ENCODE measurements around the gene STAP2. TPM values are rescaled to one million over a fixed set of nuclear protein-coding genes. Genes with fewer than 3 reads are reported as not detected.

STAP2 gene
- total RNA-seq, 1 experiment from 2014 or later = 2.6 TPM

DNA sequence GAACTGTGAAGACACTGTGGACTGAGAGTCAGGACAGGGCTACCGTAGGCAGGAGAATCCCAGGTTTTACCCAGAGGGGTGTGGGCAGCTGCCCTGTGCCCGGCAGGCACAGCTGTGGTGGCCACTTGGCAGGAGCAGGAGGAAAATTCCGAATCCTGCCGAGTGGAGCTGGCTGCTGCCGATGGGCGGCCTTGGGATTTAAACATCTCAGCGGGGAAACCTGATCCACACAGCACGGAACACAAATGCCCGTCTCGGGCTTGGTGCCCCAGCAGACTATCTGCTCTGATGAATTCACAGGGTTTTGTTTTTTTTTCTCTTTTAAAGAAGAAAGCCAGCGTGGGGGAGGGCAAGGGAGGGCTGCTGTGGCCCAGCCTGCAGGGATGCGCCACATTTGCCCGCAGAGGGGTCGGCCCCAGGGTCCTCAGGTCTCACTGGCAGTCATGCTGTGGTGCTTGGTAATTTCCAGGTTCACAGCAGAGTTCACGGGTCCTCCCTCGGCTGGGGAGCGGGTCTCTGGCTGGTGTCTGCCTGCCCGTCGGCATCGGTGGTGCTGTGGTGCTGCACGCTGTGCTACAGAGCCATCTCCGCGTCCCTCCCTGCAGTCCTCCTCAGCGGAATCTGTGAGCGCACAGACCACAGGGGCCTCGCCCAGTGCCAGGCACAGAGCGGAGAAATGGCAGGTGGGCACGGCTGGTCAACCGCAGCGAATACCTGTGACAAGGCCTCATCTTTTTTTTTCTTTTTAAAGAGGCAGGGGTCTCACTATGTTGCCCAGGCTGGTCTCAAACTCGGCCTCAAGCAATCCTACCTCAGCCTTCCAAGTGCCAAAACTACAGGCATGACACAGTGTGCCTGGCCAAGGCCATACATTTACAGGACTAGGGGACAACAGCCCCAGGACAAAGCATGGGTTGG lies 32.9 kb upstream of the STAP2 start:
- no peak for DNase-seq (ENCODE audit: extremely low read depth, low read depth)

DNA sequence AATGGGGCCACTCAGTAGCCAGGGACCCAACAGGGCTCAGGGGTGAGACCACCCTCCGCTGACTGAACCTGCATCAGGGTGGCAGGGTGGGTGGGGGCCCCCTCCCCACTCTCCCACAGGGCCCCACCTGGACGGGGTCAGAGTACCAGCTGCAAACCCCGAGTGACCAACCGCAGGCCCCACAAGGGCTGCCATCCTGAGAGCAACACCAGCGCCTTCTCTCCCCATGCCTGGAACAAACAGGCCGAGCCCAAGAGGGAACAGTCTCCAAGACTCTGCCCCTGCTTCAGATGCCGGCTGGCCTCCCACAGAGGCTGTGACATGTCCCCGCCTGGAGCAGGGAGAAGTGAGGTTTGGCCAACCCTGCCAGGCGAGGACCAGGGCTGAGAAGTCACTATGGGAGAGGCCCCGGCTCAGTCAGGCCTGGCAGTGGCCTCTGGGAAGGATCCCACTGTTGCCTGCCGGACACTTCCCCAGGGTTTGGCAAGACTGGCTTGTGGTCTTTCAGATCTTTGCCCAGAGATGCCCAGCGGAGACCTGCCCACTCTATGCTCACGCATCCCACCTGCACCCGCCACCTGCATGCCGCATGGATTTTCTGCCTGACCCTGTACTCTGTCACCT lies 31.9 kb upstream of the STAP2 start:
- no peak for DNase-seq (ENCODE audit: extremely low read depth, low read depth)

DNA sequence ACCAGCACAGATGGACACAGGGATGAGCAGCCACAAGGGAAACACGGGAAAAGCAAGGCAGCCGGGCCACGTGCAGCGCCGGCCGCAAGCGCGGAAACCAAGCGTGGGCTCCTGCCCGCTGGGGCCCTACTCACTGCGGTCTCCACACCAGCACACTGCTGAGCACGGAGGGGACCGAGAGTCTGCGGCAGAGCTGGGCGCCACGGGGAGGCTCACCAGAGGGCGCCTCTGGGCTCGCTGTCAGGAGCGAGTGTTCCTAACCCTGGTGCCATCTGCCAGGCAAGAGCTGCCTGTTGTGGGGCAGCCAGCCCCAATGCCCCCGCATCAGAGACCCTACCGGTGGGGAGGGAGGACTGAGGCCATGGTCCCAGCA lies 31.2 kb upstream of the STAP2 start:
- DNase-seq (ENCODE audit: extremely low read depth, low read depth) = peak; percentile 24

DNA sequence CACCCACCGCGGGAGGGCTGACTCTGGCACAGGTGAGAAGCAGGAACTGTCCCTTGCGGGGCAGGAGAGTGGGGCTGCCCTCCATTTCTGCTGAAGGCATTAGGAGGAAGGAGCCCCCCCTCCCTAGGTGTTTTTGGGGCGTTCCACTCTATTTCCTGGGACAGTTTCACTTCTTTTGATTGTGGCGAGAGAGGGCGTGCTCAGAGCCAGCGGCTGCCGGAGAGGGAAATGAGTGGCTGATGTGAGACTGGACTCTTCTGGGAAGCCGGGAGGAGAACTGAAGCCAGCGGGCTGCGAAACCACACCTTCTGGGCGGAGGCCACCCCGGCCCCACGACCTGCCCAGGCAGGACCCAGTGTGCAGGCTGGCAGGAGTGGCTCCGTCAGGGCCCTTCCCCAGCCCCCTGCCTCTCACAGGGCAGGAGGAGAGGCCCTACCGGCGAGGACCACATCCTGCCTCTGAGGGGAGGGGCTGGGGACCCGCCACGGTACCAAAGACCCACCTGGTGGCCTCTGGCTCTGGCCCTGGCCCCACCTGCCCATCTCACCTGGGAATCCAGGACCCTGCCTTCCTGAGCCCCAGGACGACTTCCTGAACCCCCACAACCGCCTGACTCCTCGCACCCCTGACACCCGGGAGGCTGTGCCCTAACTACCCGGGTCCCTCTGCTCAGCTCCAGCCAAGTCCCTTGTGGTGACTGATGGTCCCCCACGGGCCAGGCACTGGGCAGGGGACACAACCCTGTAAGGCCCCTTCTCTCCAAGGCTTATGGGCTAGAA lies 30.7 kb upstream of the STAP2 start:
- no peak for DNase-seq (ENCODE audit: extremely low read depth, low read depth)

DNA sequence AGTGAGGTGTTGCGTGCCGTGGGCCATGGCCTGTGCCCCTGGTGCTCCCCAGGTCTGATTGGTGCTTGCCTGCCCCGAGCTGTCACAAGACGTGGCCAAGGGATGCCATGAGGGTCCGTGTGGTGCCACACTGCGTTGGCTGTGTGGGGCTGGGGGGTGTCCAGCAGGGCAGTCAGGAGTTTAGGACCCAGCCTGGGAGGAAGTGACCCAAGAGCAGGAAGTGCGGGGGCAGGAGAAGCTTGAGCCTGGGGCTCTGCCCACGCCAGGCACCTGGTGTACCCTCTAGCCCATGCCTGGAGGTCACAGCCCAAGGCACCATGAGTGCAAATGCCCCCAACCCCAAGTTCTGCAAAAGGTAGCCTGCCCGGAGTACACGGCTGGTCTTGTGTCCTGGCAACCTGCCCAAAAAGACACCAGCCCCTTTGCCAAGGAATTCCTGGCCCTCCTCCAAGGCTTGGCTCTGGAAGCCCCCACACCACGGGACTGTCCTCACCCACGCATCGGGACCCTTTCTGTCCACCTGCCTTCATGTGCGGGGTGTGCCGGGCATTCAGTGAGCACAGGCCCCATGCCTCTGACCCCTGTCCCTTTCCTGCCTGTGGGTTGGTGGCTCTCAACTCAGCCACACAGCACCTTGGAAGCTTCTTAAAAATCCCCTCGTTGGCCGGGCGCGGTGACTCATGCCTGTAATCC lies 29.6 kb upstream of the STAP2 start:
- DNase-seq (ENCODE audit: extremely low read depth, low read depth) = no peak

DNA sequence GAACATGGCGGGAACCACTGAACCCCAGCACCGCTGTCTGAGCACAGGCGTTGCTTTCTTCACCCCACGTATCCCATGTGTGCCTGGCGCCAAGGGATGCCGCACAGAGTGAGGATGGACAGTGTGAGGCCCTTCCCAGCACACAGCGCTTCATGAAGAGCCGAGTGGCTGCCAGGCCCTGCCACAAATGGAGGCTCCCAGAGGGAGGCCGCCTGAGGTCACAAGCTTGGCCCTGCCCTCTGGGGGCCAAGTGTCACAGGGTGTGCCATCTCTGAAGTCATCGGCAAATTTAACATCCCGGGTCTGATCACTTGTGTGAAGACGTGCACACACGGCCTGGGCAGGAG lies 29.1 kb upstream of the STAP2 start:
- no peak for DNase-seq (ENCODE audit: extremely low read depth, low read depth)

DNA sequence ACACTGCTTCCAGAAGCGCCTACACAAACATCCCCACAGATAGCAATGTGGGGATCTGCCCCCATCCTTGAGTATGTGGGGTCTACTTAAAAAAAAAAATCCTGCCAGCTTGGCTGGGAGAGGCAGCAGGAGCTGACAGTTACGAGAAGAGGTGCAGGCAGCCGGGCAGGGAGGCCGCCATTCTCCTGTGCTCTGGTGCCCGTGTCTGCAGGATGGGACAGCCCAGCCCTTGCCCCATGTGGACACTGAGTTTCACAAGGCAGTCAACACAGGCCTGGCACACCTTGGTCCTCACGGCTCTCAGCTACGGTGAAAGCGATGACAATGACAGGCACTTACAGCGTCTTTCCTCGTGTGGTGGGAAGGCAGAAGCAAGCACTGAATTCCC lies 28.7 kb upstream of the STAP2 start:
- DNase-seq (ENCODE audit: extremely low read depth, low read depth) = no peak

DNA sequence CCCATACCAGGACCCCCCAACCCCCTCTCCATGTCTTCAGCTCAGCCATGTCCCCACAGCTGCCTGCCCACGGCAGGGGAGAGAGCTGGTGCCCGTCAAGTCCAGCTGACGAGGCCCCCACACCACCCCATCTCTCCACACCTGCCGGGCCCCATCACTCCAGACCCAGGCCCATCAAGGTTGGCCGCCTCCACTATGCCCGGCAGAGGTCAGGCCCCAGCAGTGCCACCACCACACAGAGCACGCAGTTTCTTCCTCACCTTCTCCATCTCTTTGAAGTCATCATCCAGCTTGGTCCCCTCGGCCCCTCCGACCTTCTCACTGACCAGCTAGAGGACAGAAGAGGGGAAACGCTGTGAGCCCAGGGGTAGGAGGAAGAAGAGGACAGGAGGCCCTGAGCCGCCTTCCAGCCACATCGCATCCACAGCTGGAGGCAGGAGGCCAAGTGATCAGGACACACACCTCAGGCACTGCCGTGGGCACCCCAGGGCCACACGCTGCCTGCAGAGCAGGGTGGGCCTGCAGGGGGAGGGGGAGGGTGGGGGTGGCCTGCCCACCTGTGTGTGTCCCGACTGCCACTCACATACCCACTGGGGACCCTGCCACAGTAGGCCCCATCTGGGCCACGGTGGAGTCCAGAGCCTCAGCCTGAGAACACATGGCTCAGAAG lies 28.2 kb upstream of the STAP2 start:
- DNase-seq (ENCODE audit: extremely low read depth, low read depth) = no peak

DNA sequence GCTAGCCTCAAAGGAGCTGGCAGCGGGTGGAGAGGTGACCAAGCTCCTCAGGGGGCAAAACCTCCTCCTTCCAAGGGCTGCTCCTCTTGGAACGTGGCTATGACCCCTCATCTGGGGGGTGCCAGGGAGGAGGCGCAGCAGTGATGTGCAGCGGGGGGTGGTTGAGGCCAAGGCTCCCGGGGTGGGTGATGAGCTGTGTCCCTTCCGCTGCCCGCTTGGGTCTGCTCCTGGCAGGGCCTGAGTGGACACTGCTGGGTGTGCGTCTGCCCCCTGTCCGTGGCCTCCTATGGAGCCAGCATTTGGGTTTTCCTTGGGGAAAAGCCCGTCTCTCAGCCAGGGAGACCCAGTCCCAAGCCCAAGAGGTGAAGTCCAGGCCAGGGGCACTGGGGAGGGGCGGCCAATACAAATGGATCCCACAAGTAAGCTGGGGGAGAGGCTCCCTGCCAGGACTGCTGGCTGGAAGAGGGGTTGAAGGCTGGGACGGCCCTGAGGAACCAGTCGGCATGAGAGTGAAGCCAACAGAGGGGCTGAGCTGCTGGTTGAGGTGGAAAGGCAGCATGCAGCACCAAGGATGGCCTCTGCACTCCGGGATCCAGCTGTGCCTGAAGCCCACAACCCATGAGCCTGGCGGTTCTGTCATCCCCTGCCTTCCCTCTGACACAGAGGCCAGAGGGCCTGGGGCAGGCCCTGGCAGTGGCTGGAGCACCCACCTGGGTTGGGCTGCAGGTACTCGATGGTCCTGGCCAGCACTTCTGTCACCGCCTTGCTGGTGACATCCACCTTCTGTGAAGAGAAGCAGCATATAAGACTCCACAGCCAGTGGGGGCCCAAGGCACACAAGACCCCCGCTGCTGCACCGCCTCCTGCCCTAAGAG lies 27.4 kb upstream of the STAP2 start:
- DNase-seq (ENCODE audit: extremely low read depth, low read depth) = no peak

DNA sequence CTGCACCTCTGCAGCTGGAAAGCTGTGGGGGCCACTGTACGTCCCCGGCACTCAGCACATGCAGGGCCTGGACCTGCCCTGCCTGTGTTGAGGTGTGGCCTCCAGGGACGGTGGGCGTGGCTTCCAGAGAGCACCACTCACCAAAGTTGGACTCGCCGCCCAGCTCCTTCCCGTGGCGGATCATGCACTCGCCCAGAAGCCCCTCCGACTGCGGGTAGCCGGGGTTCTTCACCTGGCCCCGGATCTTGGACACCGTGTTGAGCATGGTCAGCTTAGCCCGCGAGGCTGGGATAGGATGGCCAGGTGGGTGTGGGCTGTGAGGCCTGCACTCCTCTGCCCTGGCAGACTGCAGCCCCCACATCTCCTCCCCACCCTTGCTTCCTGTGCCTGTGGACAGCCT lies 26.7 kb upstream of the STAP2 start:
- no peak for DNase-seq (ENCODE audit: extremely low read depth, low read depth)

DNA sequence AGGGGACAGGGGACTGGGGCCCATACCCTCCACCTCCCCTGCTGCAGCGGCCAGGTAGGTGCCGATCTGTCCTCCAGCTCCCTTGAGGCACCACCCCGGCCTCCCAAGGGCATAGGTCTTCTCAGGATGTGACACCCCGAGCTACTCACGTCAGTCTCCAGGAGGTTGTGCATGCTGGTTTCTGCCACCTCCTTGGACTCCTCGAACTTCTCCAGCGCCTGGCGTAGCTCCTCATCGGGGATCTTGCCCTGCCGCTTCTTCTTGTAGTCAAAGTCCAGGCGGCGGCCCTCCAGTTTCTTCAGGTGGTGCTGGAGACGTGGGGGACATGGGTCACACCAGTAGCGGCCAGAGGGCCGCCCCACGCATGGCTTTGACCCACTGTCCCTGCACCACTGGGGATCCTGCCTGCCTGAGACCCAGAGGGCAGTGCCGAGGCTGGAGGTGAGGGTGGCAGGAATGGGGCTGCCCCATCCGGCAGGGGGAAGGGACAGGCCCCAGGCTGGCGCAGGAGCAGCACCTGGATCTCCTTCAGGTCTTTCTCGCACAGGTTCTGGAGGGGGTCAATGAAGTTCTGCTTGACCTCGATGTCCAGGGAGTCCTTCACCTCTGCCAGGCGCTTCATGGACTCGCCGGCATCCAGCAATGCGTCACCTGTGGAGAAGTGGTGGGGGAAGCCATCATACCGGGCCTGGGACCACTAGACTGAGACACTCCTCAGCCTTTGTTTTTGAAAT lies 25.1 kb upstream of the STAP2 start:
- DNase-seq (ENCODE audit: extremely low read depth, low read depth) = no peak

DNA sequence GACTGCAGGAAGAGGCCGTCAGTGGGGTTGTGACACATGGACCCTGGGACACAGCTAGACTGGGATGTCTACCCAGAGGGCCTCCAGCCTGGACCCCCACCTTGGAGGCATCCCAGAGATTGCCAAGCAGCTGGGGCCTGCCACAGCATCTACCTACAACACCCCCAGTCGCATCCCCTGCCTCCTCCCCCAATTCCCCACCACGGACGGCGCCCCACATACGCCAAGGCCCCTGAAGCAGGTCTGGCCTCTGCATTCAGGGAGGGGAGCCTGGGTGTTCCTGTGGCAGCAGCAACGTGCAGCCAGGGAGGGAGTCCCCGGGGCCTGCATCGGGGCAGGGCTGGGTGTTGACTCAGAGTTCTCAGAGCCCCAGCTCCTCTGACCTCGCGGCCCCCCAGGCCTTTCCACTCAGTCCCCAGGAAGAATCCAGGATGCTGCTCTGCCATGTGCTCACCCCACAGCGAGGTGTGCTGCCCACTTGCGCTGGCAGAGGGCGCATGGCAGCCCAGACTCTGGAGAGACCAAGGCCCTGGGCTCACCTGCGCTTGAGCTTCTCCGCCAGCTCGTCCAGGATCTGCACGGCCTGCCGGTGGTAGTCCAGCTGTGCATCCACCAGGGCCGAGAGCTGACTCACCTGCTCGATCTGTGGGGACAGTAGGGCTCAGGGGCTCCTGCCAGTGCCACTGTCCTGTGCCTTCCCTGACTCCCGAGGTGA lies 24.4 kb upstream of the STAP2 start:
- DNase-seq (ENCODE audit: extremely low read depth, low read depth) = no peak

DNA sequence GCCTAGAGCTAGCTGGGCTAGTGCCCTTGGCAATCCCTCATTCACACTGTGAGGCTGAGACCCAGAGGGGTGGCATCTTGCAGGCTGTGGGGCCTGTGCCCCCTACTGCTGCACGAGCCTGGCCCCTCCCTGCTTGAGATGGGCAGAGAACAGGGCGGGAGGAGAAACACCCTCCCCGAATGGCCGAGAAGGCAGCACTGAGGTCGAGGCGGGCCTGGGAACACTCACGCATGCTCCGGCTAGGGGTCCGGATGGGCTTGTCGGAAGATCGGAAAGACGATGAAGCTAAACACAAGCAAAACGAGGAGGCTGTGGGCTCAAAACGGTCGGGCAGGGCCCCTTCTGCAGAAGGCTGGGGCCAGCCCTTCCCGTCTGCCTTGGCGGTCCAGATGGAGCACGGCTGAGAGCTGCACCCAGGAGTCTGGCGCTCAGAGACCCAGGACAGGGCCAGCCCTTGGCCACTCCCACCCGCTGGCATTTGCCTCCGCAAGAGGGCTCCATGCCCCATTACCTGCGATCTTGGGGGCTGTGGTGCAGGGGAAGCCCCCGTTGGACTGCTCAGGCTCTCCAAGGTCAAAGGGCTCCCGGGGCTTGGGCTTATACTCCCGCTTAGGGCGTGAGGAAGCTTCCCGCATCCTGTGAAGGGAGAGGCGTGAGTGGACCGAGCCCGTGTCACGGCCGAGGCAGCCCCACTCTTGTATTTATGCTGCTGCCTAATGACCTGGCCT lies 23.6 kb upstream of the STAP2 start:
- DNase-seq (ENCODE audit: extremely low read depth, low read depth) = no peak

DNA sequence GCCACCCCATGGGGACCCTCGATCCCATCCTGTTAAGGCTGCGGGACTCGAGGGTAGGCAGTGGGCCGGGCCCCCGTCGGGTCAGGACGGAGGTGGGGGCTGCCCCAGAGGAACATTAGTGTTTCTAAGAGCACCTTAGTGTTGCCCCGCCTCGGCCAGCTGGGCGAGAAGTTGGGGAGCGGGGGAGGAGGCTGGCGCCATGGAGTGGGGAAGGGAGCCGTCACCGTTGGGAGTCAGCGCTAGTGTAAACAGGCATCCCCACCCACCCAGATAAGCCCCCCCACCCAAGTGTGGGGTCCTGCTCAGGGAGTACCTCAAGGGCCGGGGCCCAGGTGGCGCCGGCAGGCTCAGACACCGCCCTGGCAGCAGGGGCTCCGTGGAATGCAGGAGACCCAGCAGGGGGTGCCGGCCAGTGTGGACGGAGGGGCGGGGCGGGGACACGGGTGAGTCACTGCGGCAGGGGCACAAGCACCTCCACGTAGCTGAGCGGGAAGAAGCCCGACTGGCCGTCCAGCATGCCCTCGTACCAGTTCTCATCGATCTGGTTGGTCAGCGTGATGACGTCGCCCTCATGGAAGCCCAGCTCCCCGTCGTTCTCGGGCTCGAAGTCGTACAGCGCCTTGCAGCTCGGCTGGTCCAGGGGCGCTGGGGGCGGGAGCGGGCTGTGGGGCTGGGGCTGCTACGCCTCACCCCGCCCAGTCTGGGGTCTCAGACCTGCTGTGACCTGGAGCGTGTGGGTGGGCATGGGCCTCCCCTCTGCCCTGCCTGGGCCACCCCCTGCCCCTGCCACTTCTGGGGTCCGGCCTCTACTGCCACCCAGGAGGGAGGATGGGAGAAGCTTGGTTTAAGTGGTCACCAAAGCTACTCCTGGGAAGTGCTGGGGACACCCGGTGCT lies 22.8 kb upstream of the STAP2 start:
- no peak for DNase-seq (ENCODE audit: extremely low read depth, low read depth)

DNA sequence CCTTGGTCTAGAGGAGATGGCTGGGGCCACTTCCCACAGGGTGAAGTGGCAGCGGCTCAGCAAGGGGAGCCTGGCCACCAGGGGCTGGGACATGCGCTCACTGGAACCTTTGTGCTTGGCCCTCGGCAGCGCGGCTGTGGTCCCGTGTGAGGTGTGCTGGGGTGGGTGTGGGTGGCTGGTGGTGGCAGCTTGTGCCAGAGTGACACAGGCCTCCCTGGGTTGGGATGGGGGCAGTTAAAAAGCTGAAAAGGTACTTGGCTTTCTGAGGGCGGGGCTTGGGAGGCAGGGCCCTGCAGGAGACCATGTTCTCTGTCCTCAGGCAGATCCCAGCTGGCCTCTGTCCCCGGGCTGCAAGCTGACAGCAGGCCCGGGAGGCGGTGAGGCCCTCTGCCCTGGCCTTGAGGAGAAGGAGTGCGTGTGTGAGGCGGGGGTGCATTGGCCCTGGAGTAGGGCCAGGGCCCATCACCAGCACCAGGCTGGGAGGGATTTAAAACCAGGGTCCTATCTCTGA lies 22.1 kb upstream of the STAP2 start:
- no peak for DNase-seq (ENCODE audit: extremely low read depth, low read depth)

DNA sequence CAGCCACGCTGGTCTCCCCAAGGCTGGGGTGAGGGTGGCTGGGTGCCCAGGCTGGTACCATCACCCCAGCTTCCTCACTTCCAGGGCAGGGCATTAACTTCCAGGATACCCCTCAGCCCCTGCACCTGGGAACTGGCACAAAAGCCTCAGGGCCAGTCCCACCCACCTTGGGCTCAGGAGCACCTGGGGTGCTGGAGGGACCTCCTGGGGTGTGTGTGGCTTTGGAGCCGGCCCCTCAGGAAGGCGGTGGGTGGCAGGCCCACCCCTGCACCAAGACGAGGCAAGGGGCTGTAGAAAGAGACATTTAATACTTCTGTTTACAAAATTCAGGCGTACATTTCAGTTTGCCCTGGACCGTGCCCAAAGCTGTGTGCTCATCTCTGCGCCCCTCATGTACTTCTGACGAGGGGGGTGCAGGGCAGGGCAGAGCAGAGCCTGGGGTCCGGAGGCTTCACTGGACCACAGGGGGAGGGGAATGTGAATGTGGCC lies 21.5 kb upstream of the STAP2 start:
- no peak for DNase-seq (ENCODE audit: extremely low read depth, low read depth)
